Measurements from ENCODE around the gene PRKAR1A.
A peak's percentile ranks its signal among the peaks of the same experiment; 100 is the strongest.
"Not testable (repeated sequence)": the region's sequence is repeated elsewhere in the genome, so short reads cannot be mapped to it uniquely, and the experiment has no call there.

The PRKAR1A gene

DNA sequence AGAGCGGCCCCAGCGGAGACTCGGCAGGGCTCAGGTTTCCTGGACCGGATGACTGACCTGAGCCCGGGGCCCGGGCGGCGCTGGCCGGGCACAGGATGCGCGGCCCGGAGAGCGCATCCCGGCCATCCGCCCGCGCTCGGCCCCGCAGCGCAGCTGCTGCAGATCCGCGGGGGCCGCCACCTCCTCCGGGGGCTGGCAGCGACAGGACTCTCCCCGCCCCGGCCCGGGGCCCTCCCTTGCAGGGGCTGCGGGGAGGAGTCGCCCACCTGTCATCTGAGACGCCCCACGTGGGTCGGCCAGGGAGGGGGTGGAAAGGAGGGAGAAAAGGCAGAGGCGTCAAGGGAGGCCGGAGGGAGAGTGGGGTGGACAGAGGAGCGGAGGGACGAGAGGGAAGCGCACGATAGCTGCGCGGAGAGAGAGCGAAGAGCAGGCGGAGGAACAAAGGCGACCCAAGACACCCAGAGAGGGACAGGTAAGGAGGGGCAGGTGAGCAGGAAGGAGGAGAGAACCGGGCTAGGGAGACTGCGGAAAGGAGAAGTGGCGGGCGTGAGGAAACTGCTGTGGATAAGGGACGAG is 471 bp upstream of the PRKAR1A start:
- peak; percentile 67 to 69 for DNase-seq

DNA sequence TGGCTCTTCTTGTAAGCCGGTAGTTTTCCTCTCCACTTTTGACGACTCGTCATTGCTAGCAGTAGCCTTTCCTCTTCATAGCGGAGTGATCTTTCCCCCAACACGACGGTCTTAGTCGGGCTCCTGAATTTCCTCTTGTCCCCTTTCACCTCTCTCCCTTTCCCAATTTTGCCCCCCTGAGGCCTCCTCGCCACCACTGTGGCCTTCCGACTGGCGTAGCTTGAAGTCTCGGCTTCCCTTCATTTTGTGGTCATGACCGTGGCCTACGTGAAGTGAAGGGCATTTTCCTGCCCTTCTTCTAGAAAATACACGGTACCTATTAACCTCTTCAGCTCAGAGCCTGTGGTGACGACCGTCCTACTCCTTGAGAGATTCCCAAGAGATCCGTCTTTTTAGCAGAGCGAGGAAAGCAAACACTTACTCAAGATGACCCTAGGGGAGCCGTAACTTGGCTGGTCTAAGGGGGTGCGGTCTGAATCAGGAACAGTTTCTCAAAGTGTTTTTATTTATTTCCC is 787 bp downstream of the PRKAR1A start:
- no peak for DNase-seq

DNA sequence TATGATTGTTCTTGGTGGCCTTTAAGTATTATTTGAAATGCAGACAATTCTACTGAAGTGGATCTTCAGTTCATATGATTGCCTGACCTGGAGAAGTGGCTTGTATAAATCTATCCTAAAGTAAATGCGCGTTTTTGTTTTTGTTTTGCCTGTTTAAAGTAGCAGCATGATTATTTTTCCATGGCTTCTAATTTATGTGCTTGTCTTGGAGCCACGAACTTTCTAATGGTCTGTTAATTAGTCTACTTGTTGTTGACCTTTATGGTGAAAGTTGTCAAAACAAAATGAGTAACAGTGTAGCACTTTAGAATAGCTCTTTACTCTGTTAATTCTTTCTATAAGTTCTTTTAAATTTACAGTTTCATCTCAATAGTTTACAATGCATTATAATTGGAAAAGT is 1.7 kb downstream of the PRKAR1A start:
- DNase-seq = no peak

DNA sequence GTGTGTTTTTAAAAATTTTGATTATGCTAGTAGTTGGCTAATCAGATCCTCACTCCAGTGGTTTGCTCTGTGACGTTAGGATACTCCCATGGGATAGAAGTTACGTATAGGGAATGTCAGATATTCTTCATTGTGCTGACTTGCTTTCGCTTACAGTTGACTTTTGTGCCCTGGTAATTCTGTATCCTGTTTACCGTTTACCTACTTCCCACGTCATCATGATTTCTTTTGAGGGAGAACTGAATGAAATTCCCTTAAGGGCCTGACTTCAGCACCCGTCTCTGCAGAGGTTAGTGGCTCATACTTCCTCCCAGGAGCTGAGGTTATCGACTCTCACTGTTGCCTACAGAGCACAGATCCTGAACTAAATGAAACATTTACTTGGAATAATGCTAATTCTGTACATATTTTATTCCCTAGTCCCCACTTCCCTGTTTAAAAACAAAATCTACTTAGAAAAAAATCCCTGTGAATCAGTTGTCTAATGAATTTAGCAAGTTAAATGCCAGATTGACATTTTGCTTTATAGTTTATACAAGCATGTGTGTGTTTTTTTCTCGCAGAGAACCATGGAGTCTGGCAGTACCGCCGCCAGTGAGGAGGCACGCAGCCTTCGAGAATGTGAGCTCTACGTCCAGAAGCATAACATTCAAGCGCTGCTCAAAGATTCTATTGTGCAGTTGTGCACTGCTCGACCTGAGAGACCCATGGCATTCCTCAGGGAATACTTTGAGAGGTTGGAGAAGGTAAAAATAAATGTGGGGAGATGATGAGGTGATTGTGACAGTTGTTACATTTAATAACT is 2.8 kb downstream of the PRKAR1A start:
- DNase-seq = no peak

GRCh38 chr17:68516732-68517131 is 4.5 kb downstream of the PRKAR1A start:
- no peak for DNase-seq

DNA sequence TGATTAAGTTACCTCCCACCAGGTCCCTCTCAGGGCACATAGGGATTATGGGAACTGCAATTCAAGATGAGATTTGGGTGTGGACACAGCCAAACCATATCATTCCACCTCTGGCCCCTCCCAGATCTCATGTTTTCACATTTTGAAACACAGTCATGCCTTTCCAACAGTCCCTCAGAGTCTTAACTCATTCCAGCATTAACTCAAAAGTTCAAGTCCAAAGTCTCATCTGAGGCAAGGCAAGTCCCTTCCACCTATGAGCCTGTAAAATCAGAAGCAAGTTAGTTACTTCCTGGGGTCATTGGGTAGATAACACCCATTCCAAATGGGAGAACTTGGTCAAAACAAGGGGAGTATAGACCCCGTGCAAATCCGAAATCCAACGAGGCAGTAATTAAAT is 5.4 kb downstream of the PRKAR1A start:
- not testable (repeated sequence) for DNase-seq

- no peak for DNase-seq
Observed at GRCh38 chr17:68518063-68518815, 6.0 kb downstream of the PRKAR1A start.

- not testable (repeated sequence) for DNase-seq
Observed at GRCh38 chr17:68519051-68519450, 6.8 kb downstream of the PRKAR1A start.

GRCh38 chr17:68519911-68520310 is 7.7 kb downstream of the PRKAR1A start:
- DNase-seq = no peak

DNA sequence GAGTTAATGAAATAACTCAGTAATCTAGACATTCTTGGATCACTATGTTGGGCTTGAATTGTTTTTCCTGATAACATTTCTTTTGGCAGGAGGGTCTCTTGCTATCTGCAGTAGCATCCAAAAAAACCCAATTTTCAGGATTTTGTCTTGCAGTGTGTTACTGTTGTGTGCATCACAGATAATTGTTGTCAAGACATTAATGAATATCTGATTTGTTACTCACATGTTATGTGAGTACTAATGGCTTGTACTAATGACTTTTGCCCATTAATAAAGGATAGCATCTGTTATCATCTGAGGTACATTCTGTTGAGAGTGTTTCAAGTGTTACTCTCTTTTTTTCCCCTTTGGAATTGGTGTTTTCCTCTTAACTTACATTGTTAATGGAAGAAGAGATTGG is 10.0 kb downstream of the PRKAR1A start:
- DNase-seq = no peak

DNA sequence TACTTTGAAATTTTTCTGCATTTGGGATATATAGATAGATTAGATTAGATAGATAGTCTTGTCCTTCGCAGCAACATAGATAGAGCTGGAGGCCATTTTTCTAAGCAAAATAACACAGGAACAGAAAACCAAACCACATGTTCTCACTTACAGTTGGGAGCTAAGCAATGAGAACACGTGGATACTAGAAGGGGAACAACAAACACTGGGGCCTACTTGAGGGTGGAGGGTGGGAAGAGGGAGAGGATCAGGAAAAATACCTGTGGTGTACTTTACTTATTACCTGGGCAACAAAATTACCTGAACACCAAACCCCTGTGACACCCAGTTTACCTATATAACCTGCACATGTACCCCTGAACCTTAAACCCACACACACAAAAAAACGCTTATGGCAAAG is 14.3 kb downstream of the PRKAR1A start:
- DNase-seq = no peak

DNA sequence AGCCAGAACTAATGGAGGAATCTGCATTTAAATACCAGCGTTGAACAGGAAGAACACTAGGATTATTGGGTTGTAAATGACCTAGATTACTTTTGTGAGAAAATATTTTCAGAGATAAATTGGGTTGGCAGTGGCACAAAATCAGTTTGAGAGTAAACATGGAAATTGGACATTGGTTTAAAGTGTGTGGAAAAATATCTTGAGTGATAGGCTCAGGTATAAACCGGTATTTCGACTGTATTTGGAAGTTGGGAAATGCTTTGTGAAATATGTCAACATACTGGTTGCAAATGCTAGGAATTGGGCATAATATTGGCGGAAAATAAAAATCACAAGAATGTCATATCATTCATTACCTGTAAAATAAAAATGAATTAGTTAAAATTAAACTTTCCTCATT is 15.1 kb downstream of the PRKAR1A start:
- DNase-seq = no peak

GRCh38 chr17:68531252-68531651 is 19.0 kb downstream of the PRKAR1A start:
- no peak for DNase-seq

GRCh38 chr17:68532826-68533225 is 20.6 kb downstream of the PRKAR1A start:
- no peak for DNase-seq

GRCh38 chr17:68533887-68534694 is 21.9 kb downstream of the PRKAR1A start:
- no peak for DNase-seq

- no peak for DNase-seq
Observed at GRCh38 chr17:68534695-68535088, 22.5 kb downstream of the PRKAR1A start.

- no peak for DNase-seq
Observed at GRCh38 chr17:68535922-68536321, 23.7 kb downstream of the PRKAR1A start.

- DNase-seq = no peak
Observed at GRCh38 chr17:68539548-68540467, 27.6 kb downstream of the PRKAR1A start.

GRCh38 chr17:68540981-68541380 is 28.8 kb downstream of the PRKAR1A start:
- DNase-seq = no peak

DNA sequence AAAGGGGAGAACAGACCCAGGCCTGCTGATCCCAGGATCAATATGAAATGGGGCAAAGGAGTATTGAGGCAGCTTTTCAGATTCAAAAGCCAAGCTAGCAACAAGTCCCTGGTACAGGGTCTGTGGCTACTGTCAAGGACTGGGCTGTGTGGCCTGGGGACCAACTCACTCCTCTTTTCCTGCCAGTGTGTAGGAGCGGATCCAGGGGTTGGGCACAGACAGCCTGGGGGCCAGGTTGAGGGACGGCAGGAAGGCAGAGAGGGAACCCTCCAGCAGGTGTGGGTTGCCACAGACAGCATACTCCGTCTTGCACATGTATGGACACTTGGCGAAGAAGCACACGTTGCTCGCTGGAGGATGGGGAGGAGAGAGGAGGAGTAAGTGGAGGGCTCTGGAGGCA is 29.6 kb downstream of the PRKAR1A start:
- DNase-seq = no peak

DNA sequence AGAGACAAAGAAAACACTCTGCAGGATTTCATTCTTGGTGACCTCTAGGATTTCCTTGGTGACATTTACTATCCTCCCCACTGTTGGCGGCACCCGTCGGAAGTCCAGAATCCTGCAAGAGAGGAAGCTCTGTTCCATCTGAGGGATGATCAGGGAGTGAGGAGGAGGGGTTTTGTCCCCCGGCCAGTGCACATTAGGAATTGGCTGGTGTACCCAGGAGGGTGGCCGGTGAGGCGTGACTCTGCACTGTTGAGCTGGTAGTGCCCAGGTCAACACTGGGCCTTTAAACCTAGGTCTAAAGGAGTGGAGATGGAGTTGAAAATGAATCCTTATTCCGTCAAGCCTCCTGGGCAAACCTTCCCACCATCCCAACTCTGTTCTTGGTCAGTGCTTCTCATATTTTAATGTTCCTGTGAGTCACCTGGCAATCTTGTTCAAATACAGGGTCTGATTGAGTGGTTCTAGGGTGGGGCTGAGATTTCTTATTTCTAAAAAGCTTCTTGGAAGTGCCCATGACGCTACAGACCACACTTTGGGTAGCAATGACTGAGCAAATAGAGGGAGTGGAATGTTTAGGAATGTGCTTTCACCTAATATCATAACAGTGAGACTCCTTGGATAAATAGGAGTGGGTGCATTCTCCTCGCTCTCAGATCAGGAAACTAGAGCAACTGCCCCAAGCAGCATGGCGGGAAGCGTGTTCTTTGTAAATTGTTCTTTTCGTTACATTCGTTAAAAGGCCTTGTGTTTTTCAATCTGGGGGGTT is 30.7 kb downstream of the PRKAR1A start:
- no peak for DNase-seq
